Upper lobe of left lung (tissue), 6 donors: ENCODE measurements around the gene PDGFRA. TPM values are rescaled to one million over a fixed set of nuclear protein-coding genes. Genes with fewer than 3 reads are reported as not detected.
A peak's percentile ranks its signal among the peaks of the same experiment; 100 is the strongest.

ENCODE experiments used
- ATAC-seq, 2 donors: fragments of 200-7000 bp; cut with Tn5 transposase; one replicate each; pipeline ENCODE4 v1.9.1; 2022; ENCODE audit warnings: mild to moderate bottlenecking in 2 of 2, moderate library complexity in 2 of 2; ENCODE audit not compliant: low FRiP score in 2 of 2
- DNase-seq, 2 donors: peaks; one replicate each; pipeline ENCODE4 v3.0.0-alpha.2; 2019 to 2020
- H3K27ac ChIP-seq, 4 donors: fragments of 200-600 bp; sonication (generic); one replicate each; pipeline ENCODE4 v1.5.1; 2016 to 2019
- H3K27me3 ChIP-seq, 4 donors: fragments of 200-600 bp; sonication (generic); one replicate each; pipeline ENCODE4 v1.5.1; 2017 to 2019
- H3K36me3 ChIP-seq, 4 donors: fragments of 200-600 bp; sonication (generic); one replicate each; pipeline ENCODE4 v1.5.1; 2016 to 2019
- H3K4me1 ChIP-seq, 4 donors: fragments of 200-600 bp; sonication (generic); one replicate each; pipeline ENCODE4 v1.5.1; 2018 to 2019
- H3K4me3 ChIP-seq, 4 donors: fragments of 200-600 bp; sonication (generic); one replicate each; pipeline ENCODE4 v1.5.1; 2017 to 2019; ENCODE audit warnings: mild to moderate bottlenecking in 2 of 4, moderate library complexity in 1 of 4
- H3K9me3 ChIP-seq, 4 donors: fragments of 200-600 bp; sonication (generic); one replicate each; pipeline ENCODE4 v1.5.1; 2018 to 2019
- EP300 ChIP-seq, 4 donors: sonication (generic); formaldehyde crosslinking; IDR thresholded peaks; one replicate each; pipeline ENCODE4 v1.5.1; 2017; ENCODE audit warnings: antibody characterized with exemption in 4 of 4, control low read depth in 2 of 4
- POLR2A ChIP-seq, 4 donors: fragments of 450-650 bp; IDR thresholded peaks; one replicate each; pipeline ENCODE4 v1.5.1; 2016 to 2017; ENCODE audit warnings: antibody characterized with exemption in 4 of 4, mild to moderate bottlenecking in 2 of 4
- POLR2AphosphoS5 ChIP-seq, 2 donors: sonication (generic); formaldehyde crosslinking; IDR thresholded peaks; one replicate each; pipeline ENCODE4 v1.5.1; 2017; ENCODE audit warnings: antibody characterized with exemption in 2 of 2
- WGBS, 2 donors: methylation state at CpG; one replicate each; pipeline ENCODE4 v1.1.5; 2017 to 2018; 5-methylcytosine and 5-hydroxymethylcytosine counted together
- total RNA-seq, 6 donors: library from RNA; depleted of rRNA in 4 of 6; stranded (reverse); fragments of >200 nt in 4 of 6; gene quantifications; one replicate each; pipeline versions ENCODE4 v1.1.0 to v1.2.1, GENCODE V29; 2016 to 2021
- TF ChIP-seq, protein P1 (sequence below), 6 experiments: fragments of 450-650 bp in 4 of 6; fragments of 200-600 bp in 2 of 6; sonication (generic) in 2 of 6; IDR thresholded peaks; one replicate each; pipeline ENCODE4 v1.5.1; 2016 to 2019; ENCODE audit warnings: antibody characterized with exemption in 6 of 6
- donor health status: DM: no; HTN: no; CAD: no; lungs with moderate emphysema.
- donor health status: DM: no; HTN: yes; CAD: no; lungs with severe emphysema.

The PDGFRA gene
- total RNA-seq, 6 donors from 2014 or later: 60.5 to 136 (median 77.0) TPM

- no peak overlapping the region for H3K4me3 ChIP-seq
- no peak overlapping the region for H3K27ac ChIP-seq
- TF ChIP-seq, protein P1, sequence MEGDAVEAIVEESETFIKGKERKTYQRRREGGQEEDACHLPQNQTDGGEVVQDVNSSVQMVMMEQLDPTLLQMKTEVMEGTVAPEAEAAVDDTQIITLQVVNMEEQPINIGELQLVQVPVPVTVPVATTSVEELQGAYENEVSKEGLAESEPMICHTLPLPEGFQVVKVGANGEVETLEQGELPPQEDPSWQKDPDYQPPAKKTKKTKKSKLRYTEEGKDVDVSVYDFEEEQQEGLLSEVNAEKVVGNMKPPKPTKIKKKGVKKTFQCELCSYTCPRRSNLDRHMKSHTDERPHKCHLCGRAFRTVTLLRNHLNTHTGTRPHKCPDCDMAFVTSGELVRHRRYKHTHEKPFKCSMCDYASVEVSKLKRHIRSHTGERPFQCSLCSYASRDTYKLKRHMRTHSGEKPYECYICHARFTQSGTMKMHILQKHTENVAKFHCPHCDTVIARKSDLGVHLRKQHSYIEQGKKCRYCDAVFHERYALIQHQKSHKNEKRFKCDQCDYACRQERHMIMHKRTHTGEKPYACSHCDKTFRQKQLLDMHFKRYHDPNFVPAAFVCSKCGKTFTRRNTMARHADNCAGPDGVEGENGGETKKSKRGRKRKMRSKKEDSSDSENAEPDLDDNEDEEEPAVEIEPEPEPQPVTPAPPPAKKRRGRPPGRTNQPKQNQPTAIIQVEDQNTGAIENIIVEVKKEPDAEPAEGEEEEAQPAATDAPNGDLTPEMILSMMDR (IDR thresholded peaks at IDR 0.05): no peak
- TF ChIP-seq EP300 (IDR thresholded peaks at IDR 0.05) (no peak), POLR2A (IDR thresholded peaks at IDR 0.05) (no peak)
- ATAC-seq (peak in 1 of 2 donors; percentile 59), DNase-seq (no peak)
- no peaks in the 10 kb centered on the region for H3K36me3 ChIP-seq
- peaks cover 0 to 6% (median 0%) of the 10 kb centered on the region in 4 donors for H3K9me3 ChIP-seq
- no peaks in the 10 kb centered on the region for H3K4me1 ChIP-seq
- WGBS, 2 donors: 74 to 93% methylated on average over 2 of the region's 2 CpGs
- H3K27me3 ChIP-seq: no peaks in the 10 kb centered on the region
Observed at GRCh38 chr4:54255881-54256280, 26.8 kb downstream of the PDGFRA start.

DNA sequence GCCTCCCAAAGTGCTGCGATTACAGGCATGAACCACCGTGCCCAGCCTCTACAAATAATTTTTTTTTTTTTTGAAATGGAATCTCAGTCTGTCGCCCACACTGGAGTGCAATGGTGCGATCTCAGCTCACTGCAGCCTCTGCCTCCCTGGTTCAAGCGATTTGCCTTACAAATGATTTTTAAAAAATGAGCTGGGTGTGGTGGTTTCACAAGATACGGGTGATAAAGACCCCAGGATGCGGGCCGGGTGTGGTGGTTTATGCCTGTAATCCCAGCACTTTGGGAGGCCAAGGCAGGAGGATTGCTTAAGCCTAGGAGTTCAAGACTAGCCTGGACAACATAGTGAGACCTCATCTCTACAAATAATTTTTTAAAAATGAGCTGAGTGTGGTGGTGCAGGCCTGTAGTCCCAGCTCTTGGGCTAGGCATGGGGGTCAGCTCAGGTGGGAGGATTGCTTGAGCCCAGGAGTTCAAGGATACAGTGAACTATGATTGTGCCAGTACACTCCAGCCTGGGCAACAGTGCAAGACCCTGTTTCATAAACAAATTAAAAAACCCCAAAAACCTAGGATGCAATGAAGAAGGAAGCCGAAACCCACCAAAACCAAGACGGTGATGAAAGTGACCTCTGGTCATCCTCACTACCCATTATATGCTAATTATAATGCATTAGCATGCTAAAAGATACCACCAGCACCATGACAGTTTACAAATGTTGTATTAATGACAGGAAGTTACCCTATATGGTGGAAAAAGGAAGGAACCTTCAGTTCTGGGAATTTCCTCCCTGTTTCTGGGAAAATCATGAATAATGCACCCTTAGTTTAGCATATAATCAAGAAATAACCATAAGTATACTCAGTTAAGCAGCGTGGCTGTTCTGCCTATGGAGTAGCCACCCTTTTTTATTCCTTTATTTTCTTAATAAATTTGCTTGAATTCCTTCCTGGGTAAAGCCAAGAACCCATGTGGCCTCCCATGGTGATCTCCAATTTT is 27.7 kb downstream of the PDGFRA start:
- no peak for TF ChIP-seq POLR2AphosphoS5 (IDR thresholded peaks at IDR 0.05)
- TF ChIP-seq POLR2A (IDR thresholded peaks at IDR 0.05): no peak
- TF ChIP-seq, protein P1 (IDR thresholded peaks at IDR 0.05): no peak
- TF ChIP-seq EP300 (IDR thresholded peaks at IDR 0.05): no peak

GRCh38 chr4:54265366-54265765 is 36.3 kb downstream of the PDGFRA start:
- peaks cover 0 to 9% (median 0%) of the 10 kb centered on the region in 4 donors for H3K36me3 ChIP-seq
- no peak for TF ChIP-seq EP300 (IDR thresholded peaks at IDR 0.05)
- TF ChIP-seq POLR2A (IDR thresholded peaks at IDR 0.05): no peak
- TF ChIP-seq, protein P1 (IDR thresholded peaks at IDR 0.05): no peak
- TF ChIP-seq POLR2AphosphoS5 (IDR thresholded peaks at IDR 0.05): no peak
- DNase-seq (no peak), ATAC-seq (no peak)
- H3K4me3 ChIP-seq: no peak overlapping the region
- no peaks in the 10 kb centered on the region for H3K4me1 ChIP-seq
- WGBS, 2 donors: 81 to 93% methylated on average over 4 of the region's 4 CpGs
- no peaks in the 10 kb centered on the region for H3K27me3 ChIP-seq
- H3K27ac ChIP-seq: no peak overlapping the region
- H3K9me3 ChIP-seq: no peaks in the 10 kb centered on the region

More for the DNA sequence above, 27.7 kb downstream of the PDGFRA start:
- 91 to 94% methylated on average over 11 of the region's 11 CpGs for WGBS, 2 donors
- no peaks in the 10 kb centered on the region for H3K27me3 ChIP-seq
- H3K4me1 ChIP-seq: no peaks in the 10 kb centered on the region
- H3K36me3 ChIP-seq: no peaks in the 10 kb centered on the region
- H3K9me3 ChIP-seq: no peaks in the 10 kb centered on the region
- DNase-seq: no peak
- ATAC-seq: no peak
- H3K4me3 ChIP-seq: no peak overlapping the region
- no peak overlapping the region for H3K27ac ChIP-seq

DNA sequence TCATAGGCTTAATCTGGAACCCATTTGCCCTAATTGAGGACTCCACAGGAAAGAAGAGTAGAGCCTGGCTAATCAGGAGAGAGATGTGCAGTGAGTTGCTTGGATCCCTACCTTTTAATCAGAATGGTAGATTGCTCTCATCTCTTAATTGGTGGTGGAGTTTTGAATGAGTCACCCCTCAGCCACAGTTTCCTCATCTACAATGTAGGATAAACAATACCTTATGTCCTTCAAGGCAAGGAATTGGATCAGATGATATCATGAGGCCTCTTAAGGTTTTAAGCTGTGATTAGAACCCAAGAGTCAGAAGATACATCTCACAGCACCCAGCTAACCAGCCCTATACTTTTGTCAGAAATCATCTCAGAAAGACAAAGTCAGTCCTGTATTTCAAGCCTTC is 39.1 kb downstream of the PDGFRA start:
- DNase-seq (no peak), ATAC-seq (no peak)
- no peaks in the 10 kb centered on the region for H3K27me3 ChIP-seq
- no peak for TF ChIP-seq EP300 (IDR thresholded peaks at IDR 0.05)
- no peak for TF ChIP-seq POLR2AphosphoS5 (IDR thresholded peaks at IDR 0.05)
- TF ChIP-seq, protein P1 (IDR thresholded peaks at IDR 0.05): no peak
- no peak for TF ChIP-seq POLR2A (IDR thresholded peaks at IDR 0.05)
- H3K9me3 ChIP-seq: no peaks in the 10 kb centered on the region
- H3K27ac ChIP-seq: no peak overlapping the region
- peaks cover 0 to 13% (median 2%) of the 10 kb centered on the region in 4 donors for H3K36me3 ChIP-seq
- no peak overlapping the region for H3K4me3 ChIP-seq
- no peaks in the 10 kb centered on the region for H3K4me1 ChIP-seq
